AG09309 (cell line): ENCODE results near the gene EPHB2.

Experiments used
- DNase-seq: peaks from one replicate; pipeline ENCODE4 v3.0.0-alpha.2; 2010; ENCODE audit warnings: low read depth
- H3K4me3 ChIP-seq: 2 replicates; pipeline ENCODE4 v1.5.1; 2011; ENCODE audit warnings: mild to moderate bottlenecking, low read depth, low read length, moderate library complexity; ENCODE audit not compliant: control insufficient read depth
- CTCF ChIP-seq: IDR thresholded peaks from 2 replicates; pipeline ENCODE4 v1.5.1; 2011; ENCODE audit warnings: mild to moderate bottlenecking, low read depth, low read length, inconsistent platforms; ENCODE audit not compliant: insufficient read depth, control insufficient read depth; ENCODE audit errors: missing control alignments

EPHB2 gene

DNA sequence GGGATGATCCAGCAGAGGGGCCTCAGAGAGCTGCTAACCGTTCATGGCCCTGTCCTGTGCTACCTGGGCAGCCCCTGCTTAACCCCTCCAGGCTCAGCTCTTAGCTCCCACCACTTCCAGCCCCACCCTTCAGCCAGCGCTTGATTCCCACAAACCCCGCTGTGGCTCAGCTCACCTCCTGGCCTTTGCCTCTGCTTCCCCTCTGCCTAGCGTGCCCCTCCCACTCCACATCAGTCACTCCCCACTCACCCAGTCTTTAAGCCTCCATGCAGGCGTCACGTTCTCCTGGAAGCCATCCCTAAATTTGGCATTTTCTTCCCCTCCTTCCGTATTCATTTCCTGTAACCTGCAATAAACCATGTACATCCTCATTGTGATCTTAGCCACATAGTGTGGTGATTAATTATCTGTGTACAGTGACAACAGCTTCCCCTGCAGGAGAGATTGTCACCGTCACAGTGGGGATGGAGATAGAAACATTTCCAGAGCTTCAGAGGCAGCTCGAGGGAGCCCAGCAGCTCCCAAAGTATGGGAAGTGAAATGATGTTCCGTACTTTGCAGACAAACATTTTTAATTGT, 65.5 kb downstream of the EPHB2 start:
- DNase-seq: no peak
- TF ChIP-seq CTCF: no peak
- H3K4me3 ChIP-seq: no peak overlapping the region

DNA sequence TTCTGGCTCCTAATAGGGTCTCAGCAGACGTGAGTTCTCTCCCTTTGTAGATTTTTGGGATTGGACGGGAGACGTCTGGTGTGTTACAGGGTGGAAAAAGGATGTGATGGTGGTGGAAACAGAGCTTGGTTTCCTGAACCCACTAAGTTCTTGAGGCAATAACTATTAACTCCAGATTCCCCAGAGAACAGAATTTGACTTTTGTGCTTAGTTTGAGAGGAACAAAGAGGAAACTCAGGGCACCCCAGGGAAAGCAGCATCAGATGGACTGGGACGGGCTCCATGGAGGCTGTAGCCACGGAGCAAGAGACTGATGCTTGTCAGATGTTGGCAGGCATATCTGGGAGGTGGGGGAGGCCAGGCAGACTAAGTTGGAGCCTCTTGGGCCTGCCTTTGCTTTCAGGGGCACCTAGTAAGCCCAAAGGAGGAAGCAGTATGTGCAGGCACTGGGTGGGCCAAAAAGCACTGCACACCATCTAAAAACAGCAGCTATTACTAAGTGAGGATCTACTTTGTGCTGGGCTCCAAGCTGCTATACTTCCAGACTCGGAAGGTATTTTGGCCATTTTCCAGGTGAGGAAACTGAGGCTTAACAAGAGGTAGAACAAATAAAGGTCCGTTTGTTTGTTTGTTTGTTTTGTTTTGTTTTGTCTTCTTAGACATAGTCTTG, 66.9 kb downstream of the EPHB2 start:
- no peak for TF ChIP-seq CTCF
- DNase-seq: no peak
- no peak overlapping the region for H3K4me3 ChIP-seq

DNA sequence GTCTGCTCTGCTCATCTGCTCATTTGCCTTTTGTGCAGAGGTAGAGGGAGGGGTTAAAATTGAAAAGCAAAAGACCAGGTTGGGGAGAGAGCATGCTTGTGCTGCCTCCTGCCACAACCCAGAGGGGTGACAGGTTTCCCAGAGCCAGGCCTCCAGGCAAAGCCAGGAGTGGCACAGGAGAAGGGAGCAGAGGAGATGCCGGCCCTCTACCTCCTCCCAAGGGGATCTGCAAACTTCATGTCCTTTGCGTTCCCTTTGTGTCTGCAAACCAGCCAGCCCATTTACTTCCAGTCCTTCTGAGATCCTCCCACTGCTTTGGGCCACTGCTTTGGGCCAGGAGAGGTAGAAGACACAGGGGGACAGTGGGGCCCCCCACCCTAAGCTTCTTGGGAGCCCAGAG, 67.8 kb downstream of the EPHB2 start:
- no peak for TF ChIP-seq CTCF
- no peak overlapping the region for H3K4me3 ChIP-seq
- DNase-seq: no peak

- no peak overlapping the region for H3K4me3 ChIP-seq
- no peak for TF ChIP-seq CTCF
- no peak for DNase-seq
Measured at GRCh38 chr1:22778862-22779520, 68.4 kb downstream of the EPHB2 start.

- no peak for DNase-seq
- no peak for TF ChIP-seq CTCF
Measured at GRCh38 chr1:22780696-22781095, 70.1 kb downstream of the EPHB2 start.

GRCh38 chr1:22781483-22781882, 70.8 kb downstream of the EPHB2 start:
- H3K4me3 ChIP-seq: no peak overlapping the region
- no peak for TF ChIP-seq CTCF
- DNase-seq: no peak

More at GRCh38 chr1:22780696-22781095, 70.1 kb downstream of the EPHB2 start:
- H3K4me3 ChIP-seq: no peak overlapping the region
